HEK293 (cell line): ENCODE measurements around the gene ACHE.

Source experiments
- BCL11A ChIP-seq: fragments of 450-650 bp; formaldehyde crosslinking; IDR thresholded peaks from 2 replicates; pipeline ENCODE4 v1.5.1; 2016; ENCODE audit warnings: low read depth, missing biosample characterization, missing genetic modification characterization
- GLI4 ChIP-seq: fragments of 450-650 bp; formaldehyde crosslinking; IDR thresholded peaks from 2 replicates; pipeline ENCODE4 v1.5.1; 2016; ENCODE audit warnings: missing biosample characterization, missing genetic modification characterization
- KLF1 ChIP-seq: fragments of 450-650 bp; formaldehyde crosslinking; IDR thresholded peaks from 2 replicates; pipeline ENCODE4 v1.5.1; 2016; ENCODE audit warnings: missing biosample characterization, missing genetic modification characterization
- KLF7 ChIP-seq: fragments of 450-650 bp; formaldehyde crosslinking; IDR thresholded peaks from 2 replicates; pipeline ENCODE4 v1.5.1; 2016; ENCODE audit warnings: missing biosample characterization, missing genetic modification characterization, borderline replicate concordance
- MYNN ChIP-seq: fragments of 450-650 bp; formaldehyde crosslinking; IDR thresholded peaks from 2 replicates; pipeline ENCODE4 v1.5.1; 2016; ENCODE audit warnings: missing biosample characterization, missing genetic modification characterization, borderline replicate concordance
- RBAK ChIP-seq: fragments of 450-650 bp; formaldehyde crosslinking; IDR thresholded peaks from 2 replicates; pipeline ENCODE4 v1.5.1; 2016; ENCODE audit warnings: missing biosample characterization, missing genetic modification characterization
- SALL2 ChIP-seq: fragments of 450-650 bp; formaldehyde crosslinking; IDR thresholded peaks from 2 replicates; pipeline ENCODE4 v1.5.0; 2017; ENCODE audit warnings: missing biosample characterization, mild to moderate bottlenecking, missing genetic modification characterization, borderline replicate concordance
- SP2 ChIP-seq: fragments of 450-650 bp; formaldehyde crosslinking; IDR thresholded peaks from 2 replicates; pipeline ENCODE4 v1.5.1; 2016; ENCODE audit warnings: missing biosample characterization, missing genetic modification characterization
- SP7 ChIP-seq: fragments of 450-650 bp; formaldehyde crosslinking; IDR thresholded peaks from 2 replicates; pipeline ENCODE4 v1.5.1; 2016; ENCODE audit warnings: missing biosample characterization, missing genetic modification characterization
- WT1 ChIP-seq: fragments of 450-650 bp; formaldehyde crosslinking; IDR thresholded peaks from 2 replicates; pipeline ENCODE4 v1.5.1; 2016; ENCODE audit warnings: missing biosample characterization, missing genetic modification characterization
- ZEB2 ChIP-seq: fragments of 450-650 bp; formaldehyde crosslinking; IDR thresholded peaks from 2 replicates; pipeline ENCODE4 v1.5.1; 2016; ENCODE audit warnings: missing biosample characterization, missing genetic modification characterization
- ZNF112 ChIP-seq: fragments of 450-650 bp; formaldehyde crosslinking; IDR thresholded peaks from 2 replicates; pipeline ENCODE4 v1.5.0; 2017; ENCODE audit warnings: missing biosample characterization, missing genetic modification characterization
- ZNF121 ChIP-seq: fragments of 450-650 bp; formaldehyde crosslinking; IDR thresholded peaks from 2 replicates; pipeline ENCODE4 v1.5.1; 2016; ENCODE audit warnings: missing biosample characterization, missing genetic modification characterization
- ZNF146 ChIP-seq: fragments of 450-650 bp; formaldehyde crosslinking; IDR thresholded peaks from 2 replicates; pipeline ENCODE4 v1.5.1; 2016; ENCODE audit warnings: missing biosample characterization, missing genetic modification characterization
- ZNF202 ChIP-seq: fragments of 450-650 bp; formaldehyde crosslinking; IDR thresholded peaks from 2 replicates; pipeline ENCODE4 v1.5.1; 2016; ENCODE audit warnings: missing biosample characterization, missing genetic modification characterization, borderline replicate concordance
- ZNF266 ChIP-seq: fragments of 450-650 bp; formaldehyde crosslinking; IDR thresholded peaks from 2 replicates; pipeline ENCODE4 v1.5.1; 2016; ENCODE audit warnings: missing biosample characterization, missing genetic modification characterization, low read depth
- ZNF530 ChIP-seq: fragments of 450-650 bp; formaldehyde crosslinking; IDR thresholded peaks from 2 replicates; pipeline ENCODE4 v1.5.1; 2016; ENCODE audit warnings: low read depth, missing biosample characterization, missing genetic modification characterization
- ZNF548 ChIP-seq: fragments of 450-650 bp; formaldehyde crosslinking; IDR thresholded peaks from 2 replicates; pipeline ENCODE4 v1.5.1; 2016; ENCODE audit warnings: missing biosample characterization, missing genetic modification characterization
- ZNF549 ChIP-seq: fragments of 450-650 bp; IDR thresholded peaks from 2 replicates; pipeline ENCODE4 v1.5.1; 2018; ENCODE audit warnings: missing biosample characterization, missing genetic modification characterization, mild to moderate bottlenecking, inconsistent platforms, moderate library complexity
- ZNF624 ChIP-seq: fragments of 450-650 bp; formaldehyde crosslinking; IDR thresholded peaks from 2 replicates; pipeline ENCODE4 v1.5.1; 2017; ENCODE audit warnings: missing biosample characterization, missing genetic modification characterization
- ZNF660 ChIP-seq: fragments of 450-650 bp; IDR thresholded peaks from 2 replicates; pipeline ENCODE4 v1.5.1; 2018; ENCODE audit warnings: missing biosample characterization, mild to moderate bottlenecking, missing genetic modification characterization
- ZNF701 ChIP-seq: fragments of 450-650 bp; formaldehyde crosslinking; IDR thresholded peaks from 2 replicates; pipeline ENCODE4 v1.5.1; 2016; ENCODE audit warnings: missing biosample characterization, missing genetic modification characterization
- ZNF792 ChIP-seq: fragments of 450-650 bp; formaldehyde crosslinking; IDR thresholded peaks from 2 replicates; pipeline ENCODE4 v1.5.1; 2016; ENCODE audit warnings: missing biosample characterization, missing genetic modification characterization
- ZNF830 ChIP-seq: fragments of 450-650 bp; IDR thresholded peaks from 2 replicates; pipeline ENCODE4 v1.5.0; 2018; ENCODE audit warnings: missing biosample characterization, missing genetic modification characterization, low read depth, mild to moderate bottlenecking, moderate library complexity
- ZSCAN16 ChIP-seq: fragments of 450-650 bp; formaldehyde crosslinking; IDR thresholded peaks from 2 replicates; pipeline ENCODE4 v1.5.1; 2016; ENCODE audit warnings: missing biosample characterization, missing genetic modification characterization
- ZXDB ChIP-seq: fragments of 450-650 bp; formaldehyde crosslinking; IDR thresholded peaks from 2 replicates; pipeline ENCODE4 v1.5.1; 2016; ENCODE audit warnings: missing biosample characterization, missing genetic modification characterization
- TF ChIP-seq, protein P1 (sequence below): fragments of 450-650 bp; formaldehyde crosslinking; IDR thresholded peaks from 2 replicates; pipeline ENCODE4 v1.5.1; 2017; ENCODE audit warnings: missing biosample characterization, missing genetic modification characterization
- TF ChIP-seq, protein P2 (sequence below): fragments of 450-650 bp; formaldehyde crosslinking; IDR thresholded peaks from 2 replicates; pipeline ENCODE4 v1.5.1; 2016; ENCODE audit warnings: missing biosample characterization, missing genetic modification characterization
- TF ChIP-seq, protein P3 (sequence below): fragments of 450-650 bp; formaldehyde crosslinking; IDR thresholded peaks from 2 replicates; pipeline ENCODE4 v1.5.1; 2016; ENCODE audit warnings: missing biosample characterization, missing genetic modification characterization
- TF ChIP-seq, protein P4 (sequence below): fragments of 450-650 bp; IDR thresholded peaks from 2 replicates; pipeline ENCODE4 v1.5.1; 2018; ENCODE audit warnings: missing biosample characterization, mild to moderate bottlenecking, missing genetic modification characterization
- TF ChIP-seq, protein P5 (sequence below): fragments of 450-650 bp; formaldehyde crosslinking; IDR thresholded peaks from 2 replicates; pipeline ENCODE4 v1.5.1; 2016; ENCODE audit warnings: missing biosample characterization, missing genetic modification characterization

Gene ACHE

DNA sequence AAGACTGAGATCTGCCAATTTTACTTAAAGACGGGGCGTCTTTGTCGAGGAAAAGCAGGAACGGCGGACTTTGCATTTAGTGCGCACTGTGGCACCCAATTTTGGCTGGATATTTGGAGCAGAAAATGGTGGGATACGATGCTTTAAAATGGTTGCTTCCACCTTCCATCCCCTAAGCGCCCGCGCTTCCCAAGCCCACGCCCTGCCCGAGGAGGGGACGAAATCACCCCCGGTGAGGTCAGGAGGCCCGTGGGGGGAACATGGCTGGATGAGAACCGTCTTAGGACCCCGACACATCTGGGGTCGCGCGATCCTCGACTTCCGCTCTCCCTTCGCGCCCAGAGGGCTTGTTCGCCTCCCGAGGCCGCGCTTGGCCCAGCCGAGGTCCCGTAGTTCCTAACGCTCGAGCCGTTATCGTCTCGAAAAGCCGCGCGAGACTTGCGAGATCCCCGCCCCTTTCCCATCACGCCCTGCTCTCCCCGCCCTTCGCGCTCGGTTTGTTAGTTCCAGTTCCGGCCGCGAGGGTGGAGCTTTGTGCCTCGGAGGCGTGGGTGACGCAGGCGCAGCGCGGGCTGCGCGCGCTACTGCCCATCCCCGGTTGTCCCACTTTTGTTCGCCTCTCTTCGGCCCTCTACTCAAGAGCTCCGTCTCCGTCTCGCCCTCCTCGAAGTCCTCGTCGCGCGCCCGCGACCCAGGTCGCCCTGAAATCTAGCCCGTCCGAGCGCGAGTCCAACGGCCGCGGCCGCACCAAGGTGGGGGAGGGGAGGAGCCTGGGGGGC lies 20.9 kb downstream of the ACHE start, which contains the start of gene SRRT (continued):
- peak; percentile 43; the same call in 1 of the 2 replicates for TF ChIP-seq ZSCAN16 (tag by site-specific recombination)
- no peak for TF ChIP-seq ZNF701 (tag by site-specific recombination)
- TF ChIP-seq ZEB2 (tag by site-specific recombination) = peak; percentile 93
- peak; percentile 85 for TF ChIP-seq ZNF660 (tag by site-specific recombination)
- TF ChIP-seq SP2 (tag by site-specific recombination) = peak; percentile 95
- peak; percentile 57 for TF ChIP-seq WT1 (tag by site-specific recombination)
- no peak for TF ChIP-seq MYNN (tag by site-specific recombination)
- no peak for TF ChIP-seq ZNF112 (tag by site-specific recombination)
- TF ChIP-seq ZNF266 = no peak
- TF ChIP-seq ZNF548 (tag by site-specific recombination) = no peak
- no peak for TF ChIP-seq BCL11A (tag by site-specific recombination)
- TF ChIP-seq ZNF830 (tag by site-specific recombination) = no peak
- no peak for TF ChIP-seq ZNF549 (tag by site-specific recombination)
- TF ChIP-seq, protein P1, sequence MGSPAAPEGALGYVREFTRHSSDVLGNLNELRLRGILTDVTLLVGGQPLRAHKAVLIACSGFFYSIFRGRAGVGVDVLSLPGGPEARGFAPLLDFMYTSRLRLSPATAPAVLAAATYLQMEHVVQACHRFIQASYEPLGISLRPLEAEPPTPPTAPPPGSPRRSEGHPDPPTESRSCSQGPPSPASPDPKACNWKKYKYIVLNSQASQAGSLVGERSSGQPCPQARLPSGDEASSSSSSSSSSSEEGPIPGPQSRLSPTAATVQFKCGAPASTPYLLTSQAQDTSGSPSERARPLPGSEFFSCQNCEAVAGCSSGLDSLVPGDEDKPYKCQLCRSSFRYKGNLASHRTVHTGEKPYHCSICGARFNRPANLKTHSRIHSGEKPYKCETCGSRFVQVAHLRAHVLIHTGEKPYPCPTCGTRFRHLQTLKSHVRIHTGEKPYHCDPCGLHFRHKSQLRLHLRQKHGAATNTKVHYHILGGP (tag by site-specific recombination) = no peak
- TF ChIP-seq ZNF792 (tag by site-specific recombination) = no peak
- no peak for TF ChIP-seq ZNF530
- peak; percentile 90 for TF ChIP-seq ZXDB
- TF ChIP-seq SALL2 = no peak
- TF ChIP-seq ZNF202 (tag by site-specific recombination) = no peak
- TF ChIP-seq GLI4 (tag by site-specific recombination) = peak; percentile 64; the same call in 1 of the 2 replicates
- TF ChIP-seq ZNF146 = no peak
- TF ChIP-seq, protein P2, sequence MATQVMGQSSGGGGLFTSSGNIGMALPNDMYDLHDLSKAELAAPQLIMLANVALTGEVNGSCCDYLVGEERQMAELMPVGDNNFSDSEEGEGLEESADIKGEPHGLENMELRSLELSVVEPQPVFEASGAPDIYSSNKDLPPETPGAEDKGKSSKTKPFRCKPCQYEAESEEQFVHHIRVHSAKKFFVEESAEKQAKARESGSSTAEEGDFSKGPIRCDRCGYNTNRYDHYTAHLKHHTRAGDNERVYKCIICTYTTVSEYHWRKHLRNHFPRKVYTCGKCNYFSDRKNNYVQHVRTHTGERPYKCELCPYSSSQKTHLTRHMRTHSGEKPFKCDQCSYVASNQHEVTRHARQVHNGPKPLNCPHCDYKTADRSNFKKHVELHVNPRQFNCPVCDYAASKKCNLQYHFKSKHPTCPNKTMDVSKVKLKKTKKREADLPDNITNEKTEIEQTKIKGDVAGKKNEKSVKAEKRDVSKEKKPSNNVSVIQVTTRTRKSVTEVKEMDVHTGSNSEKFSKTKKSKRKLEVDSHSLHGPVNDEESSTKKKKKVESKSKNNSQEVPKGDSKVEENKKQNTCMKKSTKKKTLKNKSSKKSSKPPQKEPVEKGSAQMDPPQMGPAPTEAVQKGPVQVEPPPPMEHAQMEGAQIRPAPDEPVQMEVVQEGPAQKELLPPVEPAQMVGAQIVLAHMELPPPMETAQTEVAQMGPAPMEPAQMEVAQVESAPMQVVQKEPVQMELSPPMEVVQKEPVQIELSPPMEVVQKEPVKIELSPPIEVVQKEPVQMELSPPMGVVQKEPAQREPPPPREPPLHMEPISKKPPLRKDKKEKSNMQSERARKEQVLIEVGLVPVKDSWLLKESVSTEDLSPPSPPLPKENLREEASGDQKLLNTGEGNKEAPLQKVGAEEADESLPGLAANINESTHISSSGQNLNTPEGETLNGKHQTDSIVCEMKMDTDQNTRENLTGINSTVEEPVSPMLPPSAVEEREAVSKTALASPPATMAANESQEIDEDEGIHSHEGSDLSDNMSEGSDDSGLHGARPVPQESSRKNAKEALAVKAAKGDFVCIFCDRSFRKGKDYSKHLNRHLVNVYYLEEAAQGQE (tag by site-specific recombination) = peak; percentile 28; the same call in 1 of the 2 replicates
- TF ChIP-seq RBAK (tag by site-specific recombination) = no peak
- TF ChIP-seq, protein P3, sequence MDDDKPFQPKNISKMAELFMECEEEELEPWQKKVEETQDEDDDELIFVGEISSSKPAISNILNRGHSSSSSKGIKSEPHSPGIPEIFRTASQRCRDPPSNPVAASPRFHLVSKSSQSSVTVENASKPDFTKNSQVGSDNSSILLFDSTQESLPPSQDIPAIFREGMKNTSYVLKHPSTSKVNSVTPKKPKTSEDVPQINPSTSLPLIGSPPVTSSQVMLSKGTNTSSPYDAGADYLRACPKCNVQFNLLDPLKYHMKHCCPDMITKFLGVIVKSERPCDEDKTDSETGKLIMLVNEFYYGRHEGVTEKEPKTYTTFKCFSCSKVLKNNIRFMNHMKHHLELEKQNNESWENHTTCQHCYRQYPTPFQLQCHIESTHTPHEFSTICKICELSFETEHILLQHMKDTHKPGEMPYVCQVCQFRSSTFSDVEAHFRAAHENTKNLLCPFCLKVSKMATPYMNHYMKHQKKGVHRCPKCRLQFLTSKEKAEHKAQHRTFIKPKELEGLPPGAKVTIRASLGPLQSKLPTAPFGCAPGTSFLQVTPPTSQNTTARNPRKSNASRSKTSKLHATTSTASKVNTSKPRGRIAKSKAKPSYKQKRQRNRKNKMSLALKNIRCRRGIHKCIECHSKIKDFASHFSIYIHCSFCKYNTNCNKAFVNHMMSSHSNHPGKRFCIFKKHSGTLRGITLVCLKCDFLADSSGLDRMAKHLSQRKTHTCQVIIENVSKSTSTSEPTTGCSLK = no peak
- no peak for TF ChIP-seq ZNF121 (tag by site-specific recombination)
- TF ChIP-seq, protein P4, sequence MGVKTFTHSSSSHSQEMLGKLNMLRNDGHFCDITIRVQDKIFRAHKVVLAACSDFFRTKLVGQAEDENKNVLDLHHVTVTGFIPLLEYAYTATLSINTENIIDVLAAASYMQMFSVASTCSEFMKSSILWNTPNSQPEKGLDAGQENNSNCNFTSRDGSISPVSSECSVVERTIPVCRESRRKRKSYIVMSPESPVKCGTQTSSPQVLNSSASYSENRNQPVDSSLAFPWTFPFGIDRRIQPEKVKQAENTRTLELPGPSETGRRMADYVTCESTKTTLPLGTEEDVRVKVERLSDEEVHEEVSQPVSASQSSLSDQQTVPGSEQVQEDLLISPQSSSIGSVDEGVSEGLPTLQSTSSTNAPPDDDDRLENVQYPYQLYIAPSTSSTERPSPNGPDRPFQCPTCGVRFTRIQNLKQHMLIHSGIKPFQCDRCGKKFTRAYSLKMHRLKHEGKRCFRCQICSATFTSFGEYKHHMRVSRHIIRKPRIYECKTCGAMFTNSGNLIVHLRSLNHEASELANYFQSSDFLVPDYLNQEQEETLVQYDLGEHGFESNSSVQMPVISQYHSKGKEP = no peak
- no peak for TF ChIP-seq ZNF624
- TF ChIP-seq, protein P5, sequence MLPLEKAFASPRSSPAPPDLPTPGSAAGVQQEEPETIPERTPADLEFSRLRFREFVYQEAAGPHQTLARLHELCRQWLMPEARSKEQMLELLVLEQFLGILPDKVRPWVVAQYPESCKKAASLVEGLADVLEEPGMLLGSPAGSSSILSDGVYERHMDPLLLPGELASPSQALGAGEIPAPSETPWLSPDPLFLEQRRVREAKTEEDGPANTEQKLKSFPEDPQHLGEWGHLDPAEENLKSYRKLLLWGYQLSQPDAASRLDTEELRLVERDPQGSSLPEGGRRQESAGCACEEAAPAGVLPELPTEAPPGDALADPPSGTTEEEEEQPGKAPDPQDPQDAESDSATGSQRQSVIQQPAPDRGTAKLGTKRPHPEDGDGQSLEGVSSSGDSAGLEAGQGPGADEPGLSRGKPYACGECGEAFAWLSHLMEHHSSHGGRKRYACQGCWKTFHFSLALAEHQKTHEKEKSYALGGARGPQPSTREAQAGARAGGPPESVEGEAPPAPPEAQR = no peak
- peak; percentile 81 for TF ChIP-seq KLF1 (tag by site-specific recombination)
- TF ChIP-seq SP7 (tag by site-specific recombination) = peak; percentile 89
- TF ChIP-seq KLF7 = peak; percentile 44; the same call in 1 of the 2 replicates
